ENCODE results near the gene TIAM2. TPM values are rescaled to one million over a fixed set of nuclear protein-coding genes. Genes with fewer than 3 reads are reported as not detected.

The TIAM2 gene
- total and polyA plus RNA-seq, 2 experiments from 2014 or later = 14.2 to 24.4 TPM

DNA sequence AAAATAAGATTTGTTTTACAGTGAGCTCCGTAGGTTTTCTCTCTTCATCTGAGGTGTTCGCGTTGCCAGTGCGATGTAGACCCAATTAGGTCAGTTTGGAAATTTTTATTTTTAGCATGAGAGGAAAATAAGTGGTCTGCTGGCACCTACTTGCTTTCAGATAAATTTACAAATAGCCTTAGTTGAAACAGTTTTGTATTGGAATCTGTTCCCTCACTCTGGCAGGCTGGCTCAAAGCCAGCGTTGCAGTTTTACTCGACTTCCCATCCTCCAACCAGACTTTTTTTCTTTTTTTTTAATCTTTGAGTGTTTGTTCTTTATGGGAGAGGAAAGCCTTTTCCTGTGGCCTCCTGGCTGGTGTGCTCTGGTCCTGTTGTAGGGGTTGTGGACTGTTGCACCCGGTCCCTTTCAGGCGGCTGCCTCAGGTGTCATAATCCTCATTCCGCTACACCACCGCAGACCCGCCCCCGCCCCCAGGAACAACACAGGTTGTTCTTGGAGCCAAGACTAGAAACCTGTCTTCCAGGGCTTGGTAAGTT, 46.7 kb downstream of the TIAM2 start:
- H3K4me1 ChIP-seq (ENCODE audit: insufficient read depth) = peaks cover 37% of the 10 kb centered on the region
- no peaks in the 10 kb centered on the region for H3K9me2 ChIP-seq (ENCODE audit: insufficient read depth)
- H3K27me3 ChIP-seq (ENCODE audit: insufficient read depth) = no peaks in the 10 kb centered on the region
- Mint-ChIP-seq H3K4me1 (peaks cover 56% of the 10 kb centered on the region), H3K36me3 (ENCODE audit: low read depth) (no peaks in the 10 kb centered on the region), H3K9me3 (no peaks in the 10 kb centered on the region), H3K27ac (peak overlapping the region; percentile 79; the same call in 1 of the 2 replicates), H3K27me3 (ENCODE audit: insufficient read depth, low read depth, poor library complexity) (peaks cover 7% of the 10 kb centered on the region), H3K4me3 (no peak overlapping the region)
- no peak for DNase-seq (ENCODE audit: low spot score)
- H4K20me1 ChIP-seq (replicated peaks; ENCODE audit: insufficient read depth) = no peaks in the 10 kb centered on the region
- H2AFZ ChIP-seq = no peak overlapping the region
- H3K36me3 ChIP-seq (ENCODE audit: insufficient read depth) = no peaks in the 10 kb centered on the region
- no peak for ATAC-seq
- 0 out of 2 replicates have a peak, but pooled peaks cover 3% of the 10 kb centered on the region for H3F3A ChIP-seq (replicated peaks; ENCODE audit: low read depth)
- TF ChIP-seq EZH2 (IDR thresholded peaks at IDR 0.05; ENCODE audit: low read depth, unreplicated experiment) (no peak), POLR2AphosphoS5 (IDR thresholded peaks at IDR 0.05; ENCODE audit: low read depth) (no peak), ZNF114 (CRISPR knock-in tag; IDR thresholded peaks at IDR 0.05) (no peak), NANOG (IDR thresholded peaks at IDR 0.05; ENCODE audit: borderline replicate concordance) (no peak), CREB1 (CRISPR knock-in tag; IDR thresholded peaks at IDR 0.05; ENCODE audit: low read depth) (no peak), JUNB (IDR thresholded peaks at IDR 0.05; ENCODE audit: unreplicated experiment) (no peak)
- TF ChIP-seq, protein P1, sequence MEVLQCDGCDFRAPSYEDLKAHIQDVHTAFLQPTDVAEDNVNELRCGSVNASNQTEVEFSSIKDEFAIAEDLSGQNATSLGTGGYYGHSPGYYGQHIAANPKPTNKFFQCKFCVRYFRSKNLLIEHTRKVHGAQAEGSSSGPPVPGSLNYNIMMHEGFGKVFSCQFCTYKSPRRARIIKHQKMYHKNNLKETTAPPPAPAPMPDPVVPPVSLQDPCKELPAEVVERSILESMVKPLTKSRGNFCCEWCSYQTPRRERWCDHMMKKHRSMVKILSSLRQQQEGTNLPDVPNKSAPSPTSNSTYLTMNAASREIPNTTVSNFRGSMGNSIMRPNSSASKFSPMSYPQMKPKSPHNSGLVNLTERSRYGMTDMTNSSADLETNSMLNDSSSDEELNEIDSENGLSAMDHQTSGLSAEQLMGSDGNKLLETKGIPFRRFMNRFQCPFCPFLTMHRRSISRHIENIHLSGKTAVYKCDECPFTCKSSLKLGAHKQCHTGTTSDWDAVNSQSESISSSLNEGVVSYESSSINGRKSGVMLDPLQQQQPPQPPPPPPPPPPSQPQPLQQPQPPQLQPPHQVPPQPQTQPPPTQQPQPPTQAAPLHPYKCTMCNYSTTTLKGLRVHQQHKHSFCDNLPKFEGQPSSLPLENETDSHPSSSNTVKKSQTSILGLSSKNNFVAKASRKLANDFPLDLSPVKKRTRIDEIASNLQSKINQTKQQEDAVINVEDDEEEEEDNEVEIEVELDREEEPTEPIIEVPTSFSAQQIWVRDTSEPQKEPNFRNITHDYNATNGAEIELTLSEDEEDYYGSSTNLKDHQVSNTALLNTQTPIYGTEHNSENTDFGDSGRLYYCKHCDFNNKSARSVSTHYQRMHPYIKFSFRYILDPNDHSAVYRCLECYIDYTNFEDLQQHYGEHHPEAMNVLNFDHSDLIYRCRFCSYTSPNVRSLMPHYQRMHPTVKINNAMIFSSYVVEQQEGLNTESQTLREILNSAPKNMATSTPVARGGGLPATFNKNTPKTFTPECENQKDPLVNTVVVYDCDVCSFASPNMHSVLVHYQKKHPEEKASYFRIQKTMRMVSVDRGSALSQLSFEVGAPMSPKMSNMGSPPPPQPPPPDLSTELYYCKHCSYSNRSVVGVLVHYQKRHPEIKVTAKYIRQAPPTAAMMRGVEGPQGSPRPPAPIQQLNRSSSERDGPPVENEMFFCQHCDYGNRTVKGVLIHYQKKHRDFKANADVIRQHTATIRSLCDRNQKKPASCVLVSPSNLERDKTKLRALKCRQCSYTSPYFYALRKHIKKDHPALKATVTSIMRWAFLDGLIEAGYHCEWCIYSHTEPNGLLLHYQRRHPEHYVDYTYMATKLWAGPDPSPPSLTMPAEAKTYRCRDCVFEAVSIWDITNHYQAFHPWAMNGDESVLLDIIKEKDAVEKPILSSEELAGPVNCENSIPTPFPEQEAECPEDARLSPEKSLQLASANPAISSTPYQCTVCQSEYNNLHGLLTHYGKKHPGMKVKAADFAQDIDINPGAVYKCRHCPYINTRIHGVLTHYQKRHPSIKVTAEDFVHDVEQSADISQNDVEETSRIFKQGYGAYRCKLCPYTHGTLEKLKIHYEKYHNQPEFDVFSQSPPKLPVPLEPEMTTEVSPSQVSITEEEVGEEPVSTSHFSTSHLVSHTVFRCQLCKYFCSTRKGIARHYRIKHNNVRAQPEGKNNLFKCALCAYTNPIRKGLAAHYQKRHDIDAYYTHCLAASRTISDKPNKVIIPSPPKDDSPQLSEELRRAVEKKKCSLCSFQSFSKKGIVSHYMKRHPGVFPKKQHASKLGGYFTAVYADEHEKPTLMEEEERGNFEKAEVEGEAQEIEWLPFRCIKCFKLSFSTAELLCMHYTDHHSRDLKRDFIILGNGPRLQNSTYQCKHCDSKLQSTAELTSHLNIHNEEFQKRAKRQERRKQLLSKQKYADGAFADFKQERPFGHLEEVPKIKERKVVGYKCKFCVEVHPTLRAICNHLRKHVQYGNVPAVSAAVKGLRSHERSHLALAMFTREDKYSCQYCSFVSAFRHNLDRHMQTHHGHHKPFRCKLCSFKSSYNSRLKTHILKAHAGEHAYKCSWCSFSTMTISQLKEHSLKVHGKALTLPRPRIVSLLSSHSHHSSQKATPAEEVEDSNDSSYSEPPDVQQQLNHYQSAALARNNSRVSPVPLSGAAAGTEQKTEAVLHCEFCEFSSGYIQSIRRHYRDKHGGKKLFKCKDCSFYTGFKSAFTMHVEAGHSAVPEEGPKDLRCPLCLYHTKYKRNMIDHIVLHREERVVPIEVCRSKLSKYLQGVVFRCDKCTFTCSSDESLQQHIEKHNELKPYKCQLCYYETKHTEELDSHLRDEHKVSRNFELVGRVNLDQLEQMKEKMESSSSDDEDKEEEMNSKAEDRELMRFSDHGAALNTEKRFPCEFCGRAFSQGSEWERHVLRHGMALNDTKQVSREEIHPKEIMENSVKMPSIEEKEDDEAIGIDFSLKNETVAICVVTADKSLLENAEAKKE (CRISPR knock-in tag; IDR thresholded peaks at IDR 0.05) = no peak
- TF ChIP-seq, protein P2, sequence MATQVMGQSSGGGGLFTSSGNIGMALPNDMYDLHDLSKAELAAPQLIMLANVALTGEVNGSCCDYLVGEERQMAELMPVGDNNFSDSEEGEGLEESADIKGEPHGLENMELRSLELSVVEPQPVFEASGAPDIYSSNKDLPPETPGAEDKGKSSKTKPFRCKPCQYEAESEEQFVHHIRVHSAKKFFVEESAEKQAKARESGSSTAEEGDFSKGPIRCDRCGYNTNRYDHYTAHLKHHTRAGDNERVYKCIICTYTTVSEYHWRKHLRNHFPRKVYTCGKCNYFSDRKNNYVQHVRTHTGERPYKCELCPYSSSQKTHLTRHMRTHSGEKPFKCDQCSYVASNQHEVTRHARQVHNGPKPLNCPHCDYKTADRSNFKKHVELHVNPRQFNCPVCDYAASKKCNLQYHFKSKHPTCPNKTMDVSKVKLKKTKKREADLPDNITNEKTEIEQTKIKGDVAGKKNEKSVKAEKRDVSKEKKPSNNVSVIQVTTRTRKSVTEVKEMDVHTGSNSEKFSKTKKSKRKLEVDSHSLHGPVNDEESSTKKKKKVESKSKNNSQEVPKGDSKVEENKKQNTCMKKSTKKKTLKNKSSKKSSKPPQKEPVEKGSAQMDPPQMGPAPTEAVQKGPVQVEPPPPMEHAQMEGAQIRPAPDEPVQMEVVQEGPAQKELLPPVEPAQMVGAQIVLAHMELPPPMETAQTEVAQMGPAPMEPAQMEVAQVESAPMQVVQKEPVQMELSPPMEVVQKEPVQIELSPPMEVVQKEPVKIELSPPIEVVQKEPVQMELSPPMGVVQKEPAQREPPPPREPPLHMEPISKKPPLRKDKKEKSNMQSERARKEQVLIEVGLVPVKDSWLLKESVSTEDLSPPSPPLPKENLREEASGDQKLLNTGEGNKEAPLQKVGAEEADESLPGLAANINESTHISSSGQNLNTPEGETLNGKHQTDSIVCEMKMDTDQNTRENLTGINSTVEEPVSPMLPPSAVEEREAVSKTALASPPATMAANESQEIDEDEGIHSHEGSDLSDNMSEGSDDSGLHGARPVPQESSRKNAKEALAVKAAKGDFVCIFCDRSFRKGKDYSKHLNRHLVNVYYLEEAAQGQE (IDR thresholded peaks at IDR 0.05; ENCODE audit: unreplicated experiment) = no peak
- TF ChIP-seq, protein P3, sequence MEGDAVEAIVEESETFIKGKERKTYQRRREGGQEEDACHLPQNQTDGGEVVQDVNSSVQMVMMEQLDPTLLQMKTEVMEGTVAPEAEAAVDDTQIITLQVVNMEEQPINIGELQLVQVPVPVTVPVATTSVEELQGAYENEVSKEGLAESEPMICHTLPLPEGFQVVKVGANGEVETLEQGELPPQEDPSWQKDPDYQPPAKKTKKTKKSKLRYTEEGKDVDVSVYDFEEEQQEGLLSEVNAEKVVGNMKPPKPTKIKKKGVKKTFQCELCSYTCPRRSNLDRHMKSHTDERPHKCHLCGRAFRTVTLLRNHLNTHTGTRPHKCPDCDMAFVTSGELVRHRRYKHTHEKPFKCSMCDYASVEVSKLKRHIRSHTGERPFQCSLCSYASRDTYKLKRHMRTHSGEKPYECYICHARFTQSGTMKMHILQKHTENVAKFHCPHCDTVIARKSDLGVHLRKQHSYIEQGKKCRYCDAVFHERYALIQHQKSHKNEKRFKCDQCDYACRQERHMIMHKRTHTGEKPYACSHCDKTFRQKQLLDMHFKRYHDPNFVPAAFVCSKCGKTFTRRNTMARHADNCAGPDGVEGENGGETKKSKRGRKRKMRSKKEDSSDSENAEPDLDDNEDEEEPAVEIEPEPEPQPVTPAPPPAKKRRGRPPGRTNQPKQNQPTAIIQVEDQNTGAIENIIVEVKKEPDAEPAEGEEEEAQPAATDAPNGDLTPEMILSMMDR (conservative IDR thresholded peaks at IDR 0.05; ENCODE audit: low read depth in 2 of 2) = no peak
- H3K4me2 ChIP-seq = peak overlapping the region; percentile 5; the same call in 1 of the 2 replicates
- H3K79me2 ChIP-seq (replicated peaks; ENCODE audit: insufficient read depth) = peaks cover 10% of the 10 kb centered on the region; the same call in 1 of the 2 replicates
- H3K27ac ChIP-seq (ENCODE audit: low read depth) = no peak overlapping the region
- no peak overlapping the region for H3K4me3 ChIP-seq
